22Rv1 (cell line): ENCODE data around the gene AKR1C3.

ENCODE experiments used
- CTCF ChIP-seq: fragments of 450-650 bp; IDR thresholded peaks from 2 replicates; pipeline ENCODE4 v1.5.1; 2017; ENCODE audit warnings: mild to moderate bottlenecking
- ZFX ChIP-seq: fragments of 450-650 bp; IDR thresholded peaks from 2 replicates; pipeline ENCODE4 v1.6.1; 2017; ENCODE audit warnings: antibody characterized with exemption, borderline replicate concordance

DNA sequence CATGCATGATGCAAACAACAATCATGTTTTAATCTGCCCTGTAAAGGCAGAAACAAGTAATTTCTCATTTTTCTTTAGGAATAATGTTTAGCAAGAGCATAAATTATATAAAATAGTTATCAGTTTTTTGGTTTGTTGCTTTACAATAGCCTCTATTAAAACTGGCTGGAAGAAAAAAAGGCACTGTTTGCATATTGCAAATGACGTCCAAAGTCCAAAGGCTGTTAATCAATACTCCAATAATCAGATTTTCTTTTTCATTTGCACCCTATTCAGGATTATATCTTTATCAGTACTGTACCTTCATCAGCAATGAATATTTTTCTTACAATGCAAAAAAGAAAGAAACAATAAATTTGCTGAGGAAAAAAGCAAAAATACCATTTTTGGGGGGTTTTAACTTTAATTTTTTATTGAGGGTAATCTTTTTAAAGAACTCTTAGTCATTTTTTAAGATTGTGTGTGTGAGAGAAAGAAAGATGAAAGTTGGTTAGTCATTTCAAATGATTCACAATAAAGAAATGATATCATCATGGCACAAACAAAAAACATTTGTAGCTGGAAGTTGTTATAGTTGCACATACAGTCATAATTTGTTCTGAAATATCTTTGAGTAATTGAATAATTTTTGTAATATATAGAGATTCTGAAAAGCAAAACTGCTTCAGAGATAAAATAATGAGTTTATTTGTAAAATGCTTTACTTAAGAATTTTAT, 46.1 kb upstream of the AKR1C3 start:
- no peak for TF ChIP-seq CTCF
- TF ChIP-seq ZFX, result no peak
